ENCODE data around the gene KCNK10.

- TF ChIP-seq RAD21 (IDR thresholded peaks at IDR 0.05 in 1 of 2, conservative IDR thresholded peaks at IDR 0.05 in 1 of 2; ENCODE audit: low read depth in 2 of 2, low read length in 2 of 2) (no peak), CTCF (IDR thresholded peaks at IDR 0.05; ENCODE audit: control extremely low read depth in 1 of 3, insufficient read depth in 1 of 3, low read depth in 1 of 3, low read length in 3 of 3) (no peak)
These were observed 33.8 kb downstream of the KCNK10 start for GRCh38 chr14:88289234-88289633.

Measured in H1 (cell line).